Body of pancreas (tissue), 4 donors: ENCODE results near the gene SUCLG1. TPM values are rescaled to one million over a fixed set of nuclear protein-coding genes. Genes with fewer than 3 reads are reported as not detected.
A peak's percentile ranks its signal among the peaks of the same experiment; 100 is the strongest.

ENCODE experiments used
- ATAC-seq: fragments of 150-250 bp; one replicate; pipeline ENCODE4 v1.9.1; 2016
- DNase-seq, 4 donors: peaks; one replicate each; pipeline ENCODE4 v3.0.0-alpha.2; 2019
- H3K27ac ChIP-seq, 4 donors: fragments of 200-600 bp; sonication (generic); 1 replicate in 3 of 4; 2 replicates in 1 of 4; pipeline versions ENCODE4 v1.5.1 to v1.6.1; 2016 to 2019; ENCODE audit warnings: mild to moderate bottlenecking in 1 of 4, mixed read lengths in 1 of 4, moderate library complexity in 1 of 4
- H3K27me3 ChIP-seq, 2 donors: fragments of 200-600 bp; sonication (generic); one replicate each; pipeline ENCODE4 v1.6.0; 2016; ENCODE audit warnings: mild to moderate bottlenecking in 1 of 2
- H3K36me3 ChIP-seq, 2 donors: fragments of 200-600 bp; sonication (generic); replicated peaks in 1 of 2; 2 replicates each; pipeline ENCODE4 v1.5.1; 2016; ENCODE audit warnings: low read depth in 2 of 2; ENCODE audit not compliant: insufficient read depth in 1 of 2
- H3K4me1 ChIP-seq: fragments of 200-600 bp; sonication (generic); one replicate; pipeline ENCODE4 v1.6.0; 2016
- H3K4me3 ChIP-seq, 2 donors: fragments of 200-600 bp; sonication (generic); 1 replicate in 1 of 2; 2 replicates in 1 of 2; pipeline ENCODE4 v1.5.1; 2016 to 2019
- H3K9me3 ChIP-seq, 3 donors: fragments of 200-600 bp; sonication (generic); 1 replicate in 2 of 3; 2 replicates in 1 of 3; pipeline ENCODE4 v1.5.1; 2016
- CTCF ChIP-seq, 7 experiments: fragments of 450-650 bp in 4 of 7; fragments of 200-600 bp in 3 of 7; sonication (generic) in 3 of 7; IDR thresholded peaks; one replicate each; pipeline ENCODE4 v1.5.1; 2016 to 2019; ENCODE audit warnings: antibody characterized with exemption in 7 of 7
- POLR2A ChIP-seq, 3 donors: fragments of 450-650 bp; IDR thresholded peaks; one replicate each; pipeline ENCODE4 v1.6.1; 2016; ENCODE audit warnings: antibody characterized with exemption in 3 of 3, mild to moderate bottlenecking in 2 of 3
- WGBS, 2 donors: methylation state at CpG; one replicate each; pipeline ENCODE4 v1.1.5; 2017; 5-methylcytosine and 5-hydroxymethylcytosine counted together
- intact Hi-C: fragments of 100-400 bp; cut with DNase I; formaldehyde crosslinking; loops from one replicate; pipeline ENCODE4 v1.15.1; 2023
- total RNA-seq, 2 donors: library from RNA; depleted of rRNA; stranded (reverse); fragments of >200 nt; gene quantifications; one replicate each; pipeline ENCODE4 v1.1.0, GENCODE V29; 2016

The SUCLG1 gene
- total RNA-seq, 2 donors from 2014 or later, result 51.1 to 89.2 TPM

- ATAC-seq (no peak), DNase-seq (no peak)
- Histone ChIP-seq H3K36me3 (peaks cover 9 to 14% of the 10 kb centered on the region in 2 donors), H3K27ac (no peak overlapping the region), H3K27me3 (no peaks in the 10 kb centered on the region), H3K9me3 (no peaks in the 10 kb centered on the region), H3K4me1 (peaks cover 6% of the 10 kb centered on the region), H3K4me3 (no peak overlapping the region)
- intact Hi-C loops, result no loop called here
- WGBS, 2 donors, result 67 to 74% methylated on average over 3 of the region's 3 CpGs
- TF ChIP-seq CTCF (IDR thresholded peaks at IDR 0.05) (no peak), POLR2A (IDR thresholded peaks at IDR 0.05) (no peak)
These were observed 16.2 kb downstream of the SUCLG1 start for GRCh38 chr2:84442888-84443287.

GRCh38 chr2:84441505-84441904 lies 17.6 kb downstream of the SUCLG1 start:
- TF ChIP-seq CTCF (IDR thresholded peaks at IDR 0.05), result no peak
- TF ChIP-seq POLR2A (IDR thresholded peaks at IDR 0.05), result no peak
- H3K27ac ChIP-seq, result no peak overlapping the region
- intact Hi-C loops, result no loop called here
- no peak for ATAC-seq
- peaks cover 9 to 14% of the 10 kb centered on the region in 2 donors for H3K36me3 ChIP-seq
- 84 to 94% methylated on average over 1 of the region's 1 CpG for WGBS, 2 donors
- DNase-seq, result no peak
- no peaks in the 10 kb centered on the region for H3K9me3 ChIP-seq
- H3K4me1 ChIP-seq, result peaks cover 6% of the 10 kb centered on the region
- no peaks in the 10 kb centered on the region for H3K27me3 ChIP-seq
- H3K4me3 ChIP-seq, result no peak overlapping the region

GRCh38 chr2:84441036-84441435 lies 18.0 kb downstream of the SUCLG1 start:
- intact Hi-C loops, result no loop called here
- no peak for DNase-seq
- ATAC-seq, result no peak
- TF ChIP-seq CTCF (IDR thresholded peaks at IDR 0.05) (no peak), POLR2A (IDR thresholded peaks at IDR 0.05) (no peak)
- H3K4me1 ChIP-seq, result peaks cover 9% of the 10 kb centered on the region
- H3K27ac ChIP-seq, result no peak overlapping the region
- no peak overlapping the region for H3K4me3 ChIP-seq
- peaks cover 9 to 14% of the 10 kb centered on the region in 2 donors for H3K36me3 ChIP-seq
- WGBS, 2 donors, result 88 to 89% methylated on average over 4 of the region's 4 CpGs
- H3K9me3 ChIP-seq, result no peaks in the 10 kb centered on the region
- no peaks in the 10 kb centered on the region for H3K27me3 ChIP-seq

- ATAC-seq, result no peak
- peaks cover 4 to 8% of the 10 kb centered on the region in 2 donors for H3K36me3 ChIP-seq
- H3K4me1 ChIP-seq, result peaks cover 11% of the 10 kb centered on the region
- TF ChIP-seq POLR2A (IDR thresholded peaks at IDR 0.05) (no peak), CTCF (IDR thresholded peaks at IDR 0.05) (no peak)
- peak in 1 of 4 donors; percentile 18 for DNase-seq
- H3K27ac ChIP-seq, result no peak overlapping the region
- H3K4me3 ChIP-seq, result no peak overlapping the region
- 36 to 37% methylated on average over 6 of the region's 6 CpGs for WGBS, 2 donors
- no peaks in the 10 kb centered on the region for H3K27me3 ChIP-seq
- no peaks in the 10 kb centered on the region for H3K9me3 ChIP-seq
- intact Hi-C loops, result no loop called here
These were observed 23.6 kb downstream of the SUCLG1 start for GRCh38 chr2:84435345-84436025.

GRCh38 chr2:84429328-84429727 lies 29.8 kb downstream of the SUCLG1 start:
- Histone ChIP-seq H3K9me3 (no peaks in the 10 kb centered on the region), H3K4me3 (no peak overlapping the region), H3K36me3 (peaks cover 0 to 17% of the 10 kb centered on the region in 2 donors), H3K4me1 (no peaks in the 10 kb centered on the region), H3K27ac (no peak overlapping the region), H3K27me3 (no peaks in the 10 kb centered on the region)
- DNase-seq, result no peak
- no peak for TF ChIP-seq POLR2A (IDR thresholded peaks at IDR 0.05)
- no peak for TF ChIP-seq CTCF (IDR thresholded peaks at IDR 0.05)
- ATAC-seq, result no peak
- intact Hi-C loops, result no loop called here
- WGBS, 2 donors, result 91 to 100% methylated on average over 1 of the region's 1 CpG
